Coronary artery (tissue), 2 donors: ENCODE data around the gene LTB.
A peak's percentile ranks its signal among the peaks of the same experiment; 100 is the strongest.

Experiments
- DNase-seq: peaks from one replicate; pipeline ENCODE4 v3.0.0-alpha.2; 2017; ENCODE audit warnings: low spot score
- H3K27ac ChIP-seq, 2 donors: fragments of 200-600 bp; sonication (generic); one replicate each; pipeline ENCODE4 v1.5.1; 2016 to 2019
- H3K4me3 ChIP-seq: fragments of 200-600 bp; sonication (generic); 2 replicates; pipeline ENCODE4 v1.5.1; 2016; ENCODE audit warnings: mild to moderate bottlenecking, moderate library complexity
- CTCF ChIP-seq: fragments of 200-600 bp; sonication (generic); IDR thresholded peaks from one replicate; pipeline ENCODE4 v1.5.1; 2019; ENCODE audit warnings: antibody characterized with exemption

The LTB gene

GRCh38 chr6:31619805-31620585 is 37.8 kb upstream of the LTB start:
- peak overlapping the region; percentile 97 to 98 for H3K27ac ChIP-seq
- peak; percentile 99 for DNase-seq
- no peak for TF ChIP-seq CTCF
- H3K4me3 ChIP-seq, result peak overlapping the region; percentile 89

- DNase-seq, result no peak
- no peak for TF ChIP-seq CTCF
- no peak overlapping the region for H3K27ac ChIP-seq
- no peak overlapping the region for H3K4me3 ChIP-seq
Measured at GRCh38 chr6:31617010-31617409, 34.8 kb upstream of the LTB start.

- Histone ChIP-seq H3K4me3 (peak overlapping the region; percentile 54), H3K27ac (peak overlapping the region in 1 of 2 donors; percentile 74)
- DNase-seq, result no peak
- no peak for TF ChIP-seq CTCF
Measured at GRCh38 chr6:31615748-31616147, 33.5 kb upstream of the LTB start.

GRCh38 chr6:31614684-31615578 is 32.7 kb upstream of the LTB start, which contains the start of gene AIF1:
AIF1 (plus strand) TSS chr6:31615234; CDS start chr6:31615330, 96 bp downstream.
- peak within 1 kb of the TSS; percentile 54 for H3K4me3 ChIP-seq
- peak within 1 kb of the TSS in 1 of 2 donors; percentile 74 for H3K27ac ChIP-seq
- no peak for DNase-seq
- TF ChIP-seq CTCF, result no peak

- no peak for TF ChIP-seq CTCF
- no peak overlapping the region for H3K27ac ChIP-seq
- no peak overlapping the region for H3K4me3 ChIP-seq
- DNase-seq, result no peak
Measured at GRCh38 chr6:31614075-31614619, 31.9 kb upstream of the LTB start.

- no peak for DNase-seq
- no peak overlapping the region for H3K27ac ChIP-seq
- TF ChIP-seq CTCF, result no peak
- H3K4me3 ChIP-seq, result no peak overlapping the region
Measured at GRCh38 chr6:31610968-31611367, 28.7 kb upstream of the LTB start.
